Glutamatergic neuron (in vitro differentiated cells): ENCODE data around the gene MAGEA10. TPM values are rescaled to one million over a fixed set of nuclear protein-coding genes. Genes with fewer than 3 reads are reported as not detected.

Experiments used
- DNase-seq: peaks from one replicate; pipeline ENCODE4 v3.0.0; 2022
- H3K27ac Mint-ChIP-seq: one replicate; pipeline ENCODE4 v1.8.0; 2020; ENCODE audit warnings: mild to moderate bottlenecking, mixed read lengths, inconsistent platforms; ENCODE audit not compliant: unreplicated experiment
- H3K27me3 Mint-ChIP-seq: one replicate; pipeline ENCODE4 v1.8.0; 2020; ENCODE audit warnings: mild to moderate bottlenecking, moderate library complexity, mixed read lengths, inconsistent platforms; ENCODE audit not compliant: unreplicated experiment
- H3K36me3 Mint-ChIP-seq: one replicate; pipeline ENCODE4 v1.8.0; 2020; ENCODE audit warnings: mild to moderate bottlenecking, mixed read lengths, inconsistent platforms; ENCODE audit not compliant: unreplicated experiment
- H3K4me1 Mint-ChIP-seq: one replicate; pipeline ENCODE4 v1.8.0; 2020; ENCODE audit warnings: mild to moderate bottlenecking, low read depth, mixed read lengths, inconsistent platforms; ENCODE audit not compliant: unreplicated experiment
- H3K4me3 Mint-ChIP-seq: one replicate; pipeline ENCODE4 v1.8.0; 2020; ENCODE audit warnings: mild to moderate bottlenecking, mixed read lengths, inconsistent platforms; ENCODE audit not compliant: unreplicated experiment
- H3K9me3 Mint-ChIP-seq: one replicate; pipeline ENCODE4 v1.8.0; 2020; ENCODE audit warnings: mild to moderate bottlenecking, moderate library complexity, mixed read lengths, inconsistent platforms; ENCODE audit not compliant: unreplicated experiment
- total RNA-seq: library from RNA; stranded (reverse); fragmentation: NEBNext Ultra II Directional; extraction: Animal tissue kit (Norgen Biotek cat#: 25700); gene quantifications from one replicate; pipeline ENCODE4 v1.2.1, GENCODE V29; 2021; ENCODE audit not compliant: unreplicated experiment
- TF ChIP-seq, protein P1 (sequence below): fragments of 200-600 bp; sonication (generic); IDR thresholded peaks from one replicate; pipeline ENCODE4 v1.5.0; 2021; ENCODE audit not compliant: partially characterized antibody, unreplicated experiment

The MAGEA10 gene
- total RNA-seq, 1 donor from 2014 or later, result not detected

DNA sequence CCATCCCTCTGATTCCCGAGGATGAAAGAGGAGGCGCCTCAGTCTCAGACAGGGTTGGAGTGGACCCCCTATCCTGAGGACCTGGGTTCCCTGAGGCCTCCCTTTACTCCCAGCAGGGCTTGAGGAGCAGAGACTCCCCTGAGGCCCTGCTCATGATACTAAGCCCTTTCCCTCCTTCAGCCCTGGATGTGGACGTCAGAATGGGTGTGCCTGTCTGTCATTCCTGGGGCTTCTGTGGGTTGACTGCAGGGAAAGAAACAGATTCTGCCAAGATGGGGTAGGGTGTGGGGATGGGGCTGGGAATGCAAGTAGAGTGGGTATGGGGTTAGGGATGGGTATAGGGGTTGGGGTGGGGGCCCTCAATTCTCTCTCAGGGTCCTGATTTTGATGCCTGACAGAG is 21.1 kb downstream of the MAGEA10 start:
- H3K9me3 Mint-ChIP-seq, result no peaks in the 10 kb centered on the region
- TF ChIP-seq, protein P1, sequence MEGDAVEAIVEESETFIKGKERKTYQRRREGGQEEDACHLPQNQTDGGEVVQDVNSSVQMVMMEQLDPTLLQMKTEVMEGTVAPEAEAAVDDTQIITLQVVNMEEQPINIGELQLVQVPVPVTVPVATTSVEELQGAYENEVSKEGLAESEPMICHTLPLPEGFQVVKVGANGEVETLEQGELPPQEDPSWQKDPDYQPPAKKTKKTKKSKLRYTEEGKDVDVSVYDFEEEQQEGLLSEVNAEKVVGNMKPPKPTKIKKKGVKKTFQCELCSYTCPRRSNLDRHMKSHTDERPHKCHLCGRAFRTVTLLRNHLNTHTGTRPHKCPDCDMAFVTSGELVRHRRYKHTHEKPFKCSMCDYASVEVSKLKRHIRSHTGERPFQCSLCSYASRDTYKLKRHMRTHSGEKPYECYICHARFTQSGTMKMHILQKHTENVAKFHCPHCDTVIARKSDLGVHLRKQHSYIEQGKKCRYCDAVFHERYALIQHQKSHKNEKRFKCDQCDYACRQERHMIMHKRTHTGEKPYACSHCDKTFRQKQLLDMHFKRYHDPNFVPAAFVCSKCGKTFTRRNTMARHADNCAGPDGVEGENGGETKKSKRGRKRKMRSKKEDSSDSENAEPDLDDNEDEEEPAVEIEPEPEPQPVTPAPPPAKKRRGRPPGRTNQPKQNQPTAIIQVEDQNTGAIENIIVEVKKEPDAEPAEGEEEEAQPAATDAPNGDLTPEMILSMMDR, result no peak

DNA sequence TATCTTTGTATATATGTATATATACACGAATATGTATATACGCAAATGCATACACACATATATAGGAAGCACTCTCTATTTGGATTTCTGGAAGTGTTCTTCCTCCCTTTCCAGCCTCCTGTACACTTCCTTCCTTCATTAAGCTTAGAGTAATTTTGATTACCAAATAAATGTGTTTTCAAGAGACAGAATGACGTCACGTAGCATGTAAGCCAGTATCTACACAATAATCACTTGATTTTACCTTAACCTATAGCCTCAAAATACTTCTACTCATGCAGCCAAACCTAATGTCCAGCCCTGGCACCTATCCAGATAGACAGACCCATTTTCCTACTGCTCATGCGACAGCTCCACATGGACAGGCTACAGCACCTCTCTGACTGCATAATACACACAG is 29.9 kb downstream of the MAGEA10 start:
- H3K4me3 Mint-ChIP-seq, result no peak overlapping the region
- no peak overlapping the region for H3K27ac Mint-ChIP-seq
- H3K4me1 Mint-ChIP-seq, result no peaks in the 10 kb centered on the region
- TF ChIP-seq, protein P1, result no peak
- no peaks in the 10 kb centered on the region for H3K9me3 Mint-ChIP-seq
- H3K36me3 Mint-ChIP-seq, result no peaks in the 10 kb centered on the region
- DNase-seq, result no peak
- no peaks in the 10 kb centered on the region for H3K27me3 Mint-ChIP-seq

More for the DNA sequence above, 21.1 kb downstream of the MAGEA10 start:
- H3K4me3 Mint-ChIP-seq, result no peak overlapping the region
- no peak for DNase-seq
- H3K4me1 Mint-ChIP-seq, result no peaks in the 10 kb centered on the region
- H3K36me3 Mint-ChIP-seq, result no peaks in the 10 kb centered on the region
- H3K27ac Mint-ChIP-seq, result no peak overlapping the region
- no peaks in the 10 kb centered on the region for H3K27me3 Mint-ChIP-seq

DNA sequence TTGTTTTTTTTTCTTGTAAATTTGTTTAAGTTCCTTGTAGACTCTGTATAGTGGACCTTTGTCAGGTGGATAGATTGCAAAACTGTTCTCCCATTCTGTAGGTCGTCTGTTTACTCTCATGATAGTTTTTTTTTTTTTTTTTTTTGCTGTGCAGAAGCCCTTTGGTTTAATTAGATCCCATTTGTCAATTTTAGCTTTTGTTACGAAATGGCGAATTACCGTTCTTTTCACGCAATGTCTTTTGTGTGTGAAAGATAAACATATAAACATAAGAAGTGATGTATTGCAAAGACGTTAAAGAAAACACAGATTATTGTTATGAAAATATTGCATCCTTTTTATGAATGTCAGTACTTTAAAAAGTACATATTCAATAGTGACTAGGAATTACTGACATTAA is 34.5 kb downstream of the MAGEA10 start:
- Mint-ChIP-seq H3K27ac (no peak overlapping the region), H3K4me1 (no peaks in the 10 kb centered on the region), H3K9me3 (no peaks in the 10 kb centered on the region), H3K36me3 (no peaks in the 10 kb centered on the region), H3K4me3 (no peak overlapping the region), H3K27me3 (no peaks in the 10 kb centered on the region)
- TF ChIP-seq, protein P1, result no peak
- no peak for DNase-seq

DNA sequence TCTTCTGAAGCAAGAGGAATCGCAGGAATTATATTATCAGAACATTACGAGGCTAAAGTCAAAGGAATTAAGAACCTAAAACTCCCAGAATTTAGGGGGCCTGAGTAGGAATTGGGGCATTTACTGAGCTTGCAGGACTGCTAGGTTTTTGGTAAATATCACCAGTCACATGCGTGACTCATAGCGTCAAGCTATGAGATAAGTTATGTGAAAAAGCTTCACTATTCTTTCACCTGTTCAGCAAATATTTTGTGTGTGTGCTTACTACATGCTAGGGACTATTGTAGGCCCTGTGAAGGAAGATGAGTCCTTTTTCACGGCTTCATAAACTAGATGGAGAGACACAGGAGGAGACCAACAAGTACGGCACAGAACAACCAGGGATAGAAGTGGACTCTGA is 52.2 kb downstream of the MAGEA10 start:
- Mint-ChIP-seq H3K27me3 (no peaks in the 10 kb centered on the region), H3K36me3 (no peaks in the 10 kb centered on the region), H3K9me3 (no peaks in the 10 kb centered on the region), H3K4me3 (no peak overlapping the region), H3K27ac (no peak overlapping the region), H3K4me1 (no peaks in the 10 kb centered on the region)
- TF ChIP-seq, protein P1, result no peak
- DNase-seq, result no peak

Other genes with a start within 250 kb of the MAGEA10 start
- gene MAGEA4, start 225.7 kb downstream of the MAGEA10 start, total RNA-seq, result not detected
- gene GABRE, start 163.9 kb downstream of the MAGEA10 start, total RNA-seq, result not detected